ENCODE data around the gene AUTS2. TPM values are rescaled to one million over a fixed set of nuclear protein-coding genes. Genes with fewer than 3 reads are reported as not detected.

Gene AUTS2
- total RNA-seq, 1 donor from 2014 or later, result 26.1 TPM

- ATAC-seq, result no peak
- no peak for DNase-seq (ENCODE audit: low spot score)
Observed at GRCh38 chr7:69710768-69711438, 112.6 kb downstream of the AUTS2 start.

GRCh38 chr7:69714886-69715576 lies 116.8 kb downstream of the AUTS2 start:
- no peak for DNase-seq (ENCODE audit: low spot score)
- no peak for ATAC-seq

DNA sequence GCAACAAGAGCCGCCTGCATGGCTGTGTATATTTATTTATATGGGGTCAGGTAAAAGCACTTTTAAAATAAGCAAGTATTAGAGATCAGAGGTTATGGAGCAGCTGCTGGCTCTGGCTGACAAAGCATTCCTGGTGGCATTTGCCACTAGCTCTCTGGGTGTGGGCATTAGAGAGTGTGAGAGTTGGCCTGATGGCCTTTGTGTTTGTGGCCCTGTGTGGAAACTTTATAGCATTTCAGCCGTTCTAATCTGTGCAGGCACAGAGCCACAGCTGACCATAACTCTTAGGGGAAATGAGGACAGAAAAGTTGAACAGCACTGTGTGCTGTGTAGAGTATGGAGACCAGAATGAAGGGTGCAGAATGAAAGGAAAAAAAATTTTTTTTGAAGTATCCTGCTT lies 118.9 kb downstream of the AUTS2 start:
- ATAC-seq (no peak), DNase-seq (ENCODE audit: low spot score) (no peak)

DNA sequence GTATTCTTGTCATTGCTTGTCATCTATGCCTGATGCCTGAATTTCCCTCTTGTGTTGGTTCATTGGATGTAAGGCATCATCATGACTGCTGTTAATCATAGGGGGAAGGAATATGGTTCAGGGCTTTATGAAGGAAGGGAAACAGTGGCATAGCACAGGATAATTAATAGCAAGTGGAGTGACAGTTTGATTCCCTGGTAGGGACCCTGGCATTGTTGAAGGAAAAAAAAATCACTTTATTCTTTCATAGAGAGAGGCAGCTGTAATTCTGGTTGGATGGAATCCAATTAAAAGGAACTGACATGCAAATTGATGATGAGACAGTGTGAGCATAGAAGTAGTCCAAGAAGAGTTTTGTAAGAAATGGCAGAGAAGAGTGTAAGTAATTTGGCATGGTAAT lies 121.4 kb downstream of the AUTS2 start:
- ATAC-seq (no peak), DNase-seq (ENCODE audit: low spot score) (no peak)

DNA sequence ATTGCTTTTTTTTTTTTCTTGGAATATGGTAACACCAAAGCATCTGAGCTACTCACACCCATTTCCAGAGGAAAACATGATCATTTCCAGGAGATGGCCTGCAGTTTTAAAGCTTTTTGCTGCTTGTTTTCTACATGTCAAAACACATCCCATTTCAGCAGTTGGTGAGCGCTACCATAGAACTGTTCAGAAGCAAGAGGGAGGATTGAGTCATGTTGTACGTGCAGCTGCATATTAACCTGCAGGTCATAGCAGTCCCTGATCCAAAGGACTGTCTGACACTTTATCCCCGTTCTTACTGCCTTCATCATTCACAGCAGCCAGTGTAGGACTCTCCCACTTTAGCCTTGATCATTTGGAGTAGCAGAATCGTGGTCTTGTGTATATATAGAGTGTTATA lies 124.6 kb downstream of the AUTS2 start:
- ATAC-seq (no peak), DNase-seq (ENCODE audit: low spot score) (no peak)

DNA sequence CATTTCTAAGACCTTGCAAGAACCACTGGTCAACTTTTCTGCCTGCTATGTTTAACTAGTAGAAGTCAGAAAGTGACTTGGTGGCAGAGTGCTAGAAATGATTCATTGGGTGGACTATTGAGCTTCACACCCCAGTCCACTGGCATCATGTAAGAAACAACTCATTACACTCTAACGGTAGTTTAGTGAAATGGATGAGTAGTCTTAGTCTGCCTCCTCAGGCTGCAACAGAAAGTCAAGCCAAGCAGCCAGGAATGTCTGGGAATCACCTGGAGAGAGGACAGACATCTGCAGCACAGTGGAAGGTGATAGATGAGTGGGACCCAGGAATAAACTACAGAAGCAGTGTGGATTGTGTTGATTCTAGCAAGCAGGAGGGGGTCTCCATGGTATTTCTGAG lies 125.4 kb downstream of the AUTS2 start:
- DNase-seq (ENCODE audit: low spot score), result no peak
- ATAC-seq, result no peak

- ATAC-seq (no peak), DNase-seq (ENCODE audit: low spot score) (no peak)
Observed at GRCh38 chr7:69728304-69728703, 130.0 kb downstream of the AUTS2 start.

DNA sequence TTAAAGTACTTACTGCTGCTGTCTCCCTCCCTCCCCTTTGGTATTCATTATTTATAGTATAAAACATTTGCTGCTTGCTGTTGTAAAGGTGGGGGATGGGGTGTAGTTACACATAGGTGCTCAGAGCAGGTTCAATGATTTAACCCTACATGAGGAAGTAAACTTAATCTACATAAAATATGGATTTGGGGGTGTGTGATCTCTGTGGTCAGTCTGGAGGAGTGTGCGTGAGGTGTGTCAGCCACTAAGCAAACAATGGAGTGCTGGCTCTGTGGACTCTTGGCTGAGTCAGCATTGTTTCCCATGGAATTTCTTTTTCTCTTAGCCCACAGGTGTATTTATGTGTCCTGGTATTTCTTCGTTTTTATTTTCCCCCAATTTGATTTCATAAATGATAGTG lies 133.9 kb downstream of the AUTS2 start:
- ATAC-seq (peak; percentile 85), DNase-seq (ENCODE audit: low spot score) (no peak)

DNA sequence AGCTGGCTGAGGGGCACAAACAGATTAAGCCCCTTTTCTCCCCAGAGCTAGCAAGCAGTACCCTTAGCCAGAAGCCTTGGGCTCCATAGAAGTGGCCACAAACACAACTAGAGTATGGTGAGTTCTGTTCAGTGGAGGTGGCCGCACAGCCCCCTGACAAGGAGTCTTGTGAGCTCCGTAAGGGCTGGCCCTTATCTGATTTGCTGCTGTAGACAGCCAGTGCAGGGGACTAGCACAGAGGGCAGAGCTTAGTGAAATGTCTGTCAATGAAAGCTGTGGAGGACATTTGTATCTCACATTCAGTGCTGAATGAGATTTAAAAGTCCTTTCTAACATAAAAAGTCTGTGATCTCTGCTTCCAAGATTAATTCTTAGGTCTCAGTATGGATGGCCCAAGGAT lies 137.3 kb downstream of the AUTS2 start:
- ATAC-seq (no peak), DNase-seq (ENCODE audit: low spot score) (no peak)

GRCh38 chr7:69736126-69736810 lies 138.0 kb downstream of the AUTS2 start:
- ATAC-seq (no peak), DNase-seq (ENCODE audit: low spot score) (no peak)

- no peak for ATAC-seq
- no peak for DNase-seq (ENCODE audit: low spot score)
Observed at GRCh38 chr7:69738396-69738951, 140.2 kb downstream of the AUTS2 start.

GRCh38 chr7:69739190-69739589 lies 140.9 kb downstream of the AUTS2 start:
- no peak for ATAC-seq
- DNase-seq (ENCODE audit: low spot score), result no peak

GRCh38 chr7:69739931-69740431 lies 141.7 kb downstream of the AUTS2 start:
- ATAC-seq, result peak; percentile 35
- no peak for DNase-seq (ENCODE audit: low spot score)

DNA sequence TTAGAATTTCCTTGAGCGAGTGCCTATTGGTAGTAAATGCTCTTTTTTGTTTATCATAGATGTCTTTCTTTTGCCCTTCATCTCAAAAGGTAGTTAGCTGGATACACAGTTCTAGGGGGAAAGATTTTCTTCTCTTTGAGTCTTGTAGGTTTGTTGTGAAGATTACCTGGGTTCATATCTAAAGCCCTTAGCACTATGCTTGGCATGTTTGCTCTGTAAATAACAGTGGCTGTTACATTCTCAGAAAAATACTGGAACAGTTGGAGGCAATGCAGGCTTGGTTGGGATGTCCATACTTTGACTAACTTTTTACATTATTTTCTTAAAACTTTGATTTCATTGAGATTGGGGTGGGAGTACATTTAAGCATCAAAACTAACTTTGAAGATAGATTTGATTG lies 144.0 kb downstream of the AUTS2 start:
- ATAC-seq (no peak), DNase-seq (ENCODE audit: low spot score) (no peak)

DNA sequence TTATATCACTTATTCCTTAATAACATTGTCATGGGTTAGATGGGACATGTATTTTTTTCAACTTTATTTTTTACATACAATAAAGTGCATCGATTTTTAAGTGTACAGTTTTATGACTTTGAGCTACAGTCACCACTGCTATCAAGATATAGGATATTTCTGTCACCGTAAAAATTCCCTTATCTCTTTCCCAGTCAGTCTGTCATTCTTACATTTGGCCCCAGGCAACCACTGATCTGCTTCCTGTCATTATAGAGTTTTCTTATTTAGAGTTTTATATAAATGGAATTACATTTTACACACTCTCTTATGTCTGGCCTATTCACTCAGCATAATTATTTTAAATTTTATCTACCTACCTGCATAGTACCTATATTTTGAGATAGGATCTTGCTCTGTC lies 145.2 kb downstream of the AUTS2 start:
- DNase-seq (ENCODE audit: low spot score), result no peak
- no peak for ATAC-seq

GRCh38 chr7:69744026-69744425 lies 145.8 kb downstream of the AUTS2 start:
- ATAC-seq (no peak), DNase-seq (ENCODE audit: low spot score) (no peak)

DNA sequence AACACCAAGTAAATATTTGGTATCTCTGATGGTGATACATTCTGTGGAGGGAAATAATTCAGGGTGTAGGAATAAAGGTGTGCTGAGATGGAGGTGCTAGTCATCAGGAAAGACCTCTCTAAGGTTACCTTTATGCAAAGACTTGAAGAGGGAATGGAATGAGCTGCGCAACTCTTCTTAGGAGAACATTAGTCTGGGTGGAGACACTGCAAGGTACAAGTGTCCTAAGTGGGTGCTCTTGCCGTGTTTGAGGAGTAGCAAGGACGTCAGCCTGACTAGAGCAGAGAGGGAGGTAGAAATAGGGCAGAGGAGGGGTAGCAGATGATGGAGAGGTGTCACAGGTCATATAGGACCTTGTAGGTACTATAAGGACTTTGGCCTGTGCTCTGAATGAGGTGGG lies 148.1 kb downstream of the AUTS2 start:
- ATAC-seq (no peak), DNase-seq (ENCODE audit: low spot score) (no peak)

DNA sequence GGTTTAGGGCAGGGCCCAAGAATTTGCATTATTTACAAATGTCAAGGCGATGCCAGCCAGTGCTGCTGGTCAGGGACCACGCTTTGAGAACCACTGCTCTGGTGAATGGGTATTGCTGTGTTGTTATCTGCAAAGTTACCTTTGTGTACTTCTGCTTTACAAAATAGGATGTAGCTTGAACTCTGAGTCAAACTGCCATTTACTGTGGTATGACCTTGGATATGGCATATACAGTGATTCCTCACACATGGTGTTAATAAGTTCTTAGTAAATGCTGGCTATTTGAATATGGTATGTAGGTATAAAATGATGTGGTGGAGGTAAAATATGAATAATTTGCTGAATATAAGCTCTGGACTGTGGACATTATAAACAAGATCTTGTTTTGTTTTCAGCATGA lies 148.9 kb downstream of the AUTS2 start:
- no peak for ATAC-seq
- no peak for DNase-seq (ENCODE audit: low spot score)

DNA sequence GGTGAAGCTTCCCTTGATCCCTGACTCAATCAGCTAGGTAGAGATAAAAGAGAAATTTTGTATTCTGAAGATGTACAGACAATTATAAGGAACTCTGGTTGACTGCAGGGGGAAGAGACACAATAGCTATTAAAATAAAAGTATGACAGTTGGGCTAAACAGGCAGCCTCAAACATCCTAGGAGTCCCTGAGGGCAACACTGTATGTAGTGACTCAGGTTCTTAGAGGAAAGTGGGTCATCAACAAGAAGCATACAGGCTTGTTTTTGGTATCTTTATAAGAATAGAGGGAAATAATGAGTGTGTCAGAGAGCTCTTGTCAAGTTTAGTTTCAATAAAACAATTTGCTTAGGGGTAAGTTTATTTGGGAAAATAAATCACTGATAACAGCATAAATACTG lies 150.3 kb downstream of the AUTS2 start:
- ATAC-seq (no peak), DNase-seq (ENCODE audit: low spot score) (no peak)

GRCh38 chr7:69749372-69749979 lies 151.2 kb downstream of the AUTS2 start:
- ATAC-seq, result no peak
- DNase-seq (ENCODE audit: low spot score), result no peak

DNA sequence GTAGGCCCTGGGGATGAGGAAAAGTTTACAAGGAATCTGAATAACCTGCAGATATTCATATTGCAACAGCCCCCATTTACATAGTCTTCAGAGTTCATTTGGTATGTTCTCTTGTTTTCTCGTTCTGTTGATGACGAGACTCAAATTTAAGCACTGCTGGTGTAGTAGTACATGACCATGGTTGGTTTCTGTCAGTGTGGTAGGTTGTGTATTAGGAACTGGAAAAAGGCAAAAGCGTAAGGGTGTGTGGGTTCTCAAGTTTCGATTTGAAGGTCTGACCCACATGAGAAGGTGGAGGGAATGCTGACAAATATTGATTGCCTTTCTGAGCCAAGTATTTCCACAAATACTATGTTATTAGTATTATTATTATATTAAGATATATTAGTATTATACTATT lies 151.7 kb downstream of the AUTS2 start:
- DNase-seq (ENCODE audit: low spot score) (no peak), ATAC-seq (no peak)
